Loucy (cell line): Measurements from ENCODE around the gene DCDC2.
"Not testable (repeated sequence)": the region's sequence is repeated elsewhere in the genome, so short reads cannot be mapped to it uniquely, and the experiment has no call there.

Experiments
- H2AFZ ChIP-seq: fragments of 200-600 bp; sonication (generic); 2 replicates; pipeline ENCODE4 v1.6.0; 2016; ENCODE audit warnings: antibody characterized with exemption, mild to moderate bottlenecking, low read length, moderate library complexity
- H3F3A ChIP-seq: fragments of 200-600 bp; 2 replicates; pipeline ENCODE4 v1.6.0; 2016; ENCODE audit warnings: antibody characterized with exemption, low read depth, mild to moderate bottlenecking
- H3K27me3 ChIP-seq: fragments of 200-600 bp; sonication (generic); 2 replicates; pipeline ENCODE4 v1.6.1; 2014; ENCODE audit warnings: low read length, mild to moderate bottlenecking; ENCODE audit not compliant: insufficient read depth, poor library complexity, severe bottlenecking
- H3K36me3 ChIP-seq: fragments of 200-600 bp; sonication (generic); 2 replicates; pipeline ENCODE4 v1.6.1; 2016; ENCODE audit warnings: low read length; ENCODE audit not compliant: insufficient read depth
- H3K4me1 ChIP-seq: fragments of 200-600 bp; sonication (generic); 2 replicates; pipeline ENCODE4 v1.5.1; 2014; ENCODE audit warnings: low read length, mild to moderate bottlenecking; ENCODE audit not compliant: insufficient read depth, poor library complexity, severe bottlenecking
- H3K4me2 ChIP-seq: fragments of 200-600 bp; sonication (generic); 2 replicates; pipeline ENCODE4 v1.6.0; 2014; ENCODE audit warnings: antibody characterized with exemption, low read length, low read depth, mild to moderate bottlenecking; ENCODE audit not compliant: poor library complexity, severe bottlenecking
- H3K4me3 ChIP-seq: fragments of 200-600 bp; sonication (generic); 2 replicates; pipeline ENCODE4 v1.5.1; 2014; ENCODE audit warnings: low read length, mild to moderate bottlenecking, mixed read lengths; ENCODE audit not compliant: poor library complexity, severe bottlenecking
- H3K79me2 ChIP-seq: fragments of 200-600 bp; sonication (generic); 2 replicates; pipeline ENCODE4 v1.6.1; 2014; ENCODE audit warnings: low read length; ENCODE audit not compliant: insufficient read depth
- H3K9ac ChIP-seq: fragments of 200-600 bp; sonication (generic); 2 replicates; pipeline ENCODE4 v1.6.0; 2014; ENCODE audit warnings: mild to moderate bottlenecking, low read depth, low read length, moderate library complexity; ENCODE audit not compliant: poor library complexity, severe bottlenecking
- H3K9me2 ChIP-seq: fragments of 200-600 bp; sonication (generic); replicated peaks from 2 replicates; pipeline ENCODE4 v1.6.1; 2016; ENCODE audit warnings: low read depth, low read length, mixed read lengths
- H3K9me3 ChIP-seq: fragments of 200-600 bp; sonication (generic); 2 replicates; pipeline ENCODE4 v1.6.1; 2014; ENCODE audit warnings: mild to moderate bottlenecking, antibody characterized with exemption, low read length, low read depth; ENCODE audit not compliant: insufficient read depth
- H4K20me1 ChIP-seq: fragments of 200-600 bp; sonication (generic); 2 replicates; pipeline ENCODE4 v1.6.0; 2014; ENCODE audit warnings: antibody characterized with exemption, low read length, mild to moderate bottlenecking; ENCODE audit not compliant: insufficient read depth, poor library complexity, severe bottlenecking
- EZH2phosphoT487 ChIP-seq: fragments of 200-600 bp; IDR thresholded peaks from 2 replicates; pipeline ENCODE4 v1.6.1; 2018; ENCODE audit warnings: antibody characterized with exemption, mild to moderate bottlenecking, moderate library complexity, borderline replicate concordance
- TF ChIP-seq, protein P1 (sequence below): fragments of 200-600 bp; sonication (generic); conservative IDR thresholded peaks from 2 replicates; pipeline ENCODE4 v1.5.1; 2014; ENCODE audit warnings: mild to moderate bottlenecking, antibody characterized with exemption, low read length

Gene DCDC2

DNA sequence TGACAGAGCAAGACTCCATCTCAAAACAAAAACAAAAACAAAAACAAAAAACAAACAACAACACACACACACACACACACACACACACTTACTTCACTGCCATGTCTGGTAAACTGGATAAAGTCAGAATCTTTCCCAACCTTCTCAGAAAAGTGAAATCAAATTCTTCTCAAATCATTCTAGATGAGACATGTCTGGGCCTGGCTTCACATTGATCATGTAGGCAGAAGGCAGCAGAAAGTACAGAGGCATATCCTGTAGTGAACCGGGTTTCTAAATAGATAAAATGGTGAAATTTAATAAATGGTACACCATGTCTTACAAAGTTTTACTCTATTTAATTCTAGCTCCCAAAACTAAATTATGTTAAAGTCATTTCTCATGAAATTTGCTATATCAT is 30.0 kb upstream of the DCDC2 start:
- Histone ChIP-seq H3K9ac (no peak overlapping the region), H3K9me3 (no peaks in the 10 kb centered on the region), H3K4me3 (no peak overlapping the region), H3K27me3 (no peaks in the 10 kb centered on the region), H3K9me2 (no peaks in the 10 kb centered on the region), H3K36me3 (no peaks in the 10 kb centered on the region), H2AFZ (no peak overlapping the region), H3F3A (no peaks in the 10 kb centered on the region), H3K79me2 (no peaks in the 10 kb centered on the region), H4K20me1 (no peaks in the 10 kb centered on the region), H3K4me2 (no peak overlapping the region), H3K4me1 (peaks cover 9% of the 10 kb centered on the region)
- no peak for TF ChIP-seq EZH2phosphoT487
- TF ChIP-seq, protein P1, sequence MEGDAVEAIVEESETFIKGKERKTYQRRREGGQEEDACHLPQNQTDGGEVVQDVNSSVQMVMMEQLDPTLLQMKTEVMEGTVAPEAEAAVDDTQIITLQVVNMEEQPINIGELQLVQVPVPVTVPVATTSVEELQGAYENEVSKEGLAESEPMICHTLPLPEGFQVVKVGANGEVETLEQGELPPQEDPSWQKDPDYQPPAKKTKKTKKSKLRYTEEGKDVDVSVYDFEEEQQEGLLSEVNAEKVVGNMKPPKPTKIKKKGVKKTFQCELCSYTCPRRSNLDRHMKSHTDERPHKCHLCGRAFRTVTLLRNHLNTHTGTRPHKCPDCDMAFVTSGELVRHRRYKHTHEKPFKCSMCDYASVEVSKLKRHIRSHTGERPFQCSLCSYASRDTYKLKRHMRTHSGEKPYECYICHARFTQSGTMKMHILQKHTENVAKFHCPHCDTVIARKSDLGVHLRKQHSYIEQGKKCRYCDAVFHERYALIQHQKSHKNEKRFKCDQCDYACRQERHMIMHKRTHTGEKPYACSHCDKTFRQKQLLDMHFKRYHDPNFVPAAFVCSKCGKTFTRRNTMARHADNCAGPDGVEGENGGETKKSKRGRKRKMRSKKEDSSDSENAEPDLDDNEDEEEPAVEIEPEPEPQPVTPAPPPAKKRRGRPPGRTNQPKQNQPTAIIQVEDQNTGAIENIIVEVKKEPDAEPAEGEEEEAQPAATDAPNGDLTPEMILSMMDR: no peak

DNA sequence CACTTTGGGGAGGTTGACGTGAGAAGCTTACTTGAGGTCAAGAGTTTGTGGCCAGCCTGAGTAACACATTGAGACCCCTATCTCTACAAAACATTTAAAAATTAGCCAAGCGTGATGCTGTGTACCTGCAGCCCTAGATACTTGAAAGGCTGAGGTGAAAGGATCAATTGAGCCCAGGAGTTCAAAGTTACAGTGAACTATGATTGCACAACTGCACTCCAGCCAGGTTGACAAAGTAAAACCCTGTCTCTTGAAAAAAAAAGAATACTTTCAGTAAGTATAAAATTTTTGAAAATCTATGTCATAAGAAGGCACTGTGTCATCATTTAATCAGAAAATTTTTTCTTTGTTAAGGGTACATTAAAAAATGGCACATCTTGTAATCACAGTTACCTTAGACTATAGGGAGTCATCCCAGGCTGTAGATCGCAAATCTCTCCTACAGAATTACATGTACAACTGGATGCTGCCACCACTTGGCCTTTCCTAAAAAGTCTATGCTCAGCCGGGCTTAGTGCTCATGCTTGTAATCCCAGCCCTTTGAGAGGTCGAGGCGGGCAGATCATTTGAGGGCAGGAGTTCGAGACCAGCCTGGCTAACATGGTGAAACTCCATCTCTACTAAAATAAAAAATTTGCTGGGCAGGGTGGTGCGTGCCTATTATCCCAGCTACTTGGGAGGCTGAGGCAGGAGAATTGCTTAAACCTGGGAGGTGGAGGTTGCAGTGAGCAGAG is 27.8 kb upstream of the DCDC2 start:
- TF ChIP-seq, protein P1: no peak
- no peak for TF ChIP-seq EZH2phosphoT487
- Histone ChIP-seq H3K79me2 (no peaks in the 10 kb centered on the region), H4K20me1 (no peaks in the 10 kb centered on the region), H3K4me1 (no peaks in the 10 kb centered on the region), H3K36me3 (no peaks in the 10 kb centered on the region), H3K27me3 (no peaks in the 10 kb centered on the region), H3F3A (no peaks in the 10 kb centered on the region), H3K4me2 (no peak overlapping the region), H3K9me2 (no peaks in the 10 kb centered on the region), H2AFZ (no peak overlapping the region), H3K9me3 (no peaks in the 10 kb centered on the region), H3K9ac (no peak overlapping the region), H3K4me3 (no peak overlapping the region)

DNA sequence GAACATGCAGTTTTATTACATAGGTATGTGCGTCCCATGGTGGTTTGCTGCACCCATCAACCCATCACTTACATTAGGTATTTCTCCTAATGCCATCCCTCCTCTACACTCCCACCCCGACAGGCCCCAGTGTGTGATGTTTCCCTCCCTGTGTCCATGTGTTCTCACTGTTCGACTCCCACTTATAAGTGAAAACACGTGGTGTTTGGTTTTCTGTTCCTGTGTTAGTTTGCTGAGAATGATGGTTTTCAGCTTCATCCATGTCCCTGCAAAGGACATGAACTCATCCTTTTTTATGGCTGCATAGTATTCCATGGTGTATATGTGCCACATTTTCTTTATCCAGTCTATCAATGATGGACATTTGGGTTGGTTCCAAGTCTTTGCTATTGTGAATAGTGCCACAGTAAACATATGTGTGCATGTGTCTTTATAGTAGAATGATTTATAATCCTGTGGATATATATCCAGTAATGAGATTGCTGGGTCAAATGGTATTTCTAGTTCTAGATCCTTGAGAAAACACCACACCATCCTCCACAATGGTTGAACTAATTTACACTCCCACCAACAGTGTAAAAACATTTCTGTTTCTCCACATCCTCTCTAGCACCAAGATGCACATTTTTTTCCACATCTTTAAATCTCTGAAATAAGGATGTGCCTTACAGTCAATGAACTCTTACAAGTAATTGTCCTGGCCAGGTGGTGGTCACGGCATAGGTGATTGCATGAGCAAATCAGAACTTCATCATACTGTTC is 26.7 kb upstream of the DCDC2 start:
- not testable (repeated sequence) for H3K9me2 ChIP-seq, H3K4me2 ChIP-seq, H3K4me1 ChIP-seq, H3K79me2 ChIP-seq, H3K9me3 ChIP-seq, H3K27me3 ChIP-seq, H3K4me3 ChIP-seq, H3K9ac ChIP-seq, H2AFZ ChIP-seq, H3K36me3 ChIP-seq, H3F3A ChIP-seq, H4K20me1 ChIP-seq

DNA sequence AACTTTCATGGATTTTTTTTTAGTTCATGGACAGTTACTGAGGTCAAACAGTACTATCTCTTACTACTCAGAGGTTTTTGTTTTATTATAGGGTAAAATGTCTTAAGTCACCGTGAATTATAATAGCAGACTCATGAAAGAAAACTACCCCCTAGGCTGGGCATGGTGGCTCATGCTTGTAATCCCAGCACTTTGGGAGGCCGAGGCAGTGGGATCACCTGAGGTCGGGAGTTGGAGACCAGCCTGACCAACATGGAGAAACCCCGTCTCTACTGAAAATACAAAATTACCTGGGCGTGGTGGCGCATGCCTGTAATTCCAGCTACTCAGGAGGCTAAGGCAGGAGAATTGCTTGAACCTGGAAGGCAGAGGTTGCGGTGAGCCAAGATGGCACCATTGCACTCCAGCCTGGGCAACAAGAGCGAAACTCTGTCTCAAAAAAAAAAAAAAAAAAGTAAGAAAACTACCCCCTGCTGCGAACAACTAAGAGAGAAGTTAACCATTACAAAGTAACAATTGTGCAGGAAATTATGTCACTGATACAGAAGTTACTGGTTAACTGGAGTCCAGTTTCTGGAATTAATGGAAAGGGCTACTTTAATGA is 25.1 kb upstream of the DCDC2 start:
- H3K79me2 ChIP-seq, H3K4me3 ChIP-seq, H3K27me3 ChIP-seq, H3K9me3 ChIP-seq, H3K36me3 ChIP-seq, H3K9ac ChIP-seq, H3K9me2 ChIP-seq, H3K4me1 ChIP-seq, H3K4me2 ChIP-seq, H2AFZ ChIP-seq, H4K20me1 ChIP-seq, H3F3A ChIP-seq: not testable (repeated sequence)
